Ovary (tissue), 9 donors: Measurements from ENCODE around the gene P4HB. TPM values are rescaled to one million over a fixed set of nuclear protein-coding genes. Genes with fewer than 3 reads are reported as not detected.

ENCODE experiments used
- DNase-seq, 5 donors: peaks; one replicate each; pipeline ENCODE4 v3.0.0-alpha.2; 2019 to 2020
- H3K27ac ChIP-seq, 2 donors: fragments of 200-600 bp; one replicate each; pipeline versions ENCODE4 v1.5.1 to v1.8.0; 2019 to 2022
- H3K27me3 ChIP-seq: fragments of 200-600 bp; one replicate; pipeline ENCODE4 v1.8.0; 2022
- H3K36me3 ChIP-seq: fragments of 200-600 bp; sonication (generic); one replicate; pipeline ENCODE4 v1.5.1; 2019
- H3K4me1 ChIP-seq: one replicate; pipeline ENCODE4 v1.8.1; 2013; ENCODE audit warnings: mild to moderate bottlenecking, moderate library complexity; ENCODE audit not compliant: insufficient read depth
- H3K4me3 ChIP-seq: fragments of 200-600 bp; sonication (generic); one replicate; pipeline ENCODE4 v1.5.1; 2017
- H3K9me3 ChIP-seq, 2 donors: fragments of 200-600 bp in 1 of 2; sonication (generic) in 1 of 2; one replicate each; pipeline versions ENCODE4 v1.5.1 to v1.8.1; 2013 to 2019; ENCODE audit warnings: mild to moderate bottlenecking in 1 of 2, moderate library complexity in 1 of 2
- CTCF ChIP-seq, 3 donors: fragments of 450-650 bp in 2 of 3; fragments of 200-600 bp in 1 of 3; IDR thresholded peaks; one replicate each; pipeline versions ENCODE4 v1.5.1 to v1.8.0; 2016 to 2022; ENCODE audit warnings: antibody characterized with exemption in 3 of 3, mild to moderate bottlenecking in 1 of 3
- EP300 ChIP-seq: sonication (generic); formaldehyde crosslinking; IDR thresholded peaks from one replicate; pipeline ENCODE4 v1.6.1; 2017; ENCODE audit warnings: antibody characterized with exemption
- POLR2A ChIP-seq: fragments of 450-650 bp; IDR thresholded peaks from one replicate; pipeline ENCODE4 v1.6.1; 2017; ENCODE audit warnings: antibody characterized with exemption, mild to moderate bottlenecking, moderate library complexity
- WGBS, 3 donors: extraction: QIAGEN DNeasy Blood & Tissue Kit in 1 of 3; methylation state at CpG; one replicate each; pipeline versions ENCODE4 v1.1.5 to v1.1.7; 2013 to 2017; 5-methylcytosine and 5-hydroxymethylcytosine counted together
- intact Hi-C, 4 donors: fragments of 100-400 bp; cut with DNase I; formaldehyde crosslinking; loops; one replicate each; pipeline versions ENCODE4 v1.11.0 to v1.15.1; 2022 to 2023
- polyA plus RNA-seq, 2 donors: library from polyadenylated mRNA; stranded (reverse); fragments of 200-250 nt in 1 of 2; fragments of 350-450 nt in 1 of 2; fragmentation: Illumina TruSeq in 1 of 2; extraction: RNeasy Lipid Tissue Mini Kit (QIAGEN cat#74804) in 1 of 2; gene quantifications; one replicate each; pipeline ENCODE4 v1.2.3, GENCODE V29; 2013 to 2014
- total RNA-seq, 7 donors: library from RNA; depleted of rRNA in 2 of 7; stranded (reverse); fragments of >200 nt in 2 of 7; fragmentation: NEBNext Ultra II Directional in 3 of 7; extraction: Animal tissue kit (Norgen Biotek cat#: 25700) in 3 of 7; gene quantifications; one replicate each; pipeline versions ENCODE4 v1.1.0 to v1.2.4, GENCODE V29; 2016 to 2023
- donor health status: DM: no; HTN: no; CAD: no; lungs with moderate emphysema.
- donor health status: DM: no; HTN: no; CAD: no.
- donor health status: Bipolar disorder and iron deficiency.
- donor health status: DM: yes; HTN: yes; CAD: no.
- donor health status: DM: no; HTN: no; CAD: no.
- donor health status: DM: yes; HTN: yes; CAD: no.

The P4HB gene
- total and polyA plus RNA-seq, 9 donors = 222 to 2,080 (median 312) TPM

GRCh38 chr17:81851423-81851822 is 8.9 kb downstream of the P4HB start:
- H3K4me1 ChIP-seq = no peaks in the 10 kb centered on the region
- H3K4me3 ChIP-seq = no peak overlapping the region
- no peak overlapping the region for H3K27ac ChIP-seq
- no peaks in the 10 kb centered on the region for H3K27me3 ChIP-seq
- intact Hi-C loops = no loop called here
- 90 to 94% (median 93%) methylated on average over 16 of the region's 16 CpGs for WGBS, 3 donors
- no peak for DNase-seq
- no peak for TF ChIP-seq POLR2A
- TF ChIP-seq CTCF (IDR thresholded peaks at IDR 0.05) = no peak
- no peak for TF ChIP-seq EP300
- no peaks in the 10 kb centered on the region for H3K36me3 ChIP-seq
- no peaks in the 10 kb centered on the region for H3K9me3 ChIP-seq

DNA sequence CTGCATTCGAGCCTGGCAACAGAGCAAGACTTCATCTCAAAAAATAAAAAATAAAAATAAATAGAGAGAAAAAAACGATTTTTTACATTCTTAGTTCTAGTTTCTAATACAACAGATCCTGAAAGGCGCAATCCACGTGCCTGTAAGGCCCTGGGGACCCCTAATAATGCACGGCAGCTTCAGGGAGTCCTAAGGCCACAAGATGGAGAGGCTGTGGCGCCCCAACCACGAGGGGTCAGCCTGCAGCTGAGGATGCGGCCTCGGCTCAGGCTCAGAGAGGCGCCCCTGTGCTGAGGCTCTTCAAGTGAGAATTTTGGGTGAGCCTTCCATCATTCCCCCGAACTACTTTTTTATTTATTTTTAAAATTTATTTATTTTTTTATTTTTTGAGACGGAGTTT is 10.9 kb downstream of the P4HB start:
- Histone ChIP-seq H3K27me3 (no peaks in the 10 kb centered on the region), H3K4me1 (no peaks in the 10 kb centered on the region), H3K27ac (no peak overlapping the region), H3K4me3 (no peak overlapping the region), H3K36me3 (no peaks in the 10 kb centered on the region), H3K9me3 (no peaks in the 10 kb centered on the region)
- 90 to 93% (median 92%) methylated on average over 12 of the region's 12 CpGs for WGBS, 3 donors
- TF ChIP-seq CTCF (IDR thresholded peaks at IDR 0.05) = no peak
- TF ChIP-seq POLR2A = no peak
- TF ChIP-seq EP300 = no peak
- intact Hi-C loops = no loop called here
- DNase-seq = no peak

- intact Hi-C loops = no loop called here
- no peaks in the 10 kb centered on the region for H3K9me3 ChIP-seq
- H3K4me3 ChIP-seq = no peak overlapping the region
- H3K36me3 ChIP-seq = no peaks in the 10 kb centered on the region
- no peaks in the 10 kb centered on the region for H3K27me3 ChIP-seq
- TF ChIP-seq CTCF (IDR thresholded peaks at IDR 0.05) (no peak), POLR2A (no peak), EP300 (no peak)
- 81 to 88% (median 83%) methylated on average over 24 of the region's 24 CpGs for WGBS, 3 donors
- no peaks in the 10 kb centered on the region for H3K4me1 ChIP-seq
- no peak for DNase-seq
- H3K27ac ChIP-seq = no peak overlapping the region
Measured at GRCh38 chr17:81846743-81847689, 13.3 kb downstream of the P4HB start.

- Histone ChIP-seq H3K27ac (no peak overlapping the region), H3K4me1 (peaks cover 5% of the 10 kb centered on the region), H3K36me3 (no peaks in the 10 kb centered on the region), H3K4me3 (no peak overlapping the region), H3K27me3 (no peaks in the 10 kb centered on the region), H3K9me3 (no peaks in the 10 kb centered on the region)
- TF ChIP-seq POLR2A (no peak), EP300 (no peak)
- 90 to 91% (median 91%) methylated on average over 38 of the region's 38 CpGs for WGBS, 3 donors
- DNase-seq = no peak
- intact Hi-C loops = no loop called here
Measured at GRCh38 chr17:81845881-81846742, 14.2 kb downstream of the P4HB start.
